HL-60 (cell line): ENCODE results near the gene NT5C.

Experiments used
- DNase-seq, 2 experiments: peaks; one replicate each; pipeline ENCODE4 v3.0.0-alpha.2; 2010 to 2020; ENCODE audit warnings: low read depth in 1 of 2, low spot score in 1 of 2
- H3K27ac ChIP-seq: fragments of 250-450 bp; sonication (Bioruptor Pico); replicated peaks from 2 replicates; pipeline ENCODE4 v1.5.1; 2020; ENCODE audit warnings: mild to moderate bottlenecking, moderate library complexity
- H3K27me3 ChIP-seq: fragments of 250-450 bp; sonication (Bioruptor Pico); 2 replicates; pipeline ENCODE4 v1.5.1; 2021; ENCODE audit warnings: mild to moderate bottlenecking, moderate library complexity; ENCODE audit not compliant: insufficient read depth, poor library complexity, severe bottlenecking
- H3K4me3 ChIP-seq: replicated peaks from 2 replicates; pipeline ENCODE4 v1.5.1; 2011; ENCODE audit warnings: mild to moderate bottlenecking, control low read depth, low read length; ENCODE audit not compliant: insufficient read depth
- GABPA ChIP-seq: IDR thresholded peaks from 2 replicates; pipeline ENCODE4 v1.6.1; 2012; ENCODE audit warnings: low read depth
- POLR2AphosphoS5 ChIP-seq: IDR thresholded peaks from 2 replicates; pipeline ENCODE4 v1.6.1; 2012; ENCODE audit warnings: low read depth
- SPI1 ChIP-seq: IDR thresholded peaks from 2 replicates; pipeline ENCODE4 v1.6.1; 2012; ENCODE audit warnings: low read depth, mild to moderate bottlenecking, borderline replicate concordance
- TF ChIP-seq, protein P1 (sequence below): IDR thresholded peaks from 2 replicates; pipeline ENCODE4 v1.6.1; 2012; ENCODE audit warnings: low read depth; ENCODE audit not compliant: insufficient replicate concordance
- TF ChIP-seq, protein P2 (sequence below): IDR thresholded peaks from one replicate; pipeline ENCODE4 v1.5.1; 2011; ENCODE audit warnings: low read length, control low read depth, inconsistent platforms; ENCODE audit not compliant: insufficient read depth

NT5C gene

DNA sequence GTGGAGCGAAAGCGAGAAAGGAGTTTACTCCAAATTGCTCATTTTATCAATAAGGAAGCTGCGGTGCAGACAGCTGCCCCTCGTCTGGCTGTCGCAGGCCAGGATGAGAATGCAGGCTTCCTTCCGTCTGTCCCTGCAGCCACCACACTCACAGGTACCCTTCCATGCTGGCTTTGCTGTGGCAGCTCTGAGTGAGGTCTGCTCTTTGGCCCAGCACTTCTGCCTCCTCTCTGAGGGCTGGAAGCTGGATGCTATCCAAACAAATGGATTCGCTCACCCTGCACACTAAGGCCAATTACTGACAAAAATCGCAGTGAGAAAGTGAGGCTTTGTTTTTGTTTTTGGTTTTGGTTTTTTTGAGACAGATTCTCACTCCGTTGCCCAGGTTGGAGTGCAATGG lies 14.8 kb downstream of the NT5C start:
- Histone ChIP-seq H3K4me3 (no peak overlapping the region), H3K27me3 (no peaks in the 10 kb centered on the region), H3K27ac (no peak overlapping the region)
- DNase-seq: peak in 1 of 2 experiments; percentile 76
- peak; percentile 74 for TF ChIP-seq POLR2AphosphoS5
- TF ChIP-seq SPI1: peak; percentile 24; the same call in 1 of the 2 replicates
- TF ChIP-seq GABPA: no peak
- TF ChIP-seq, protein P1, sequence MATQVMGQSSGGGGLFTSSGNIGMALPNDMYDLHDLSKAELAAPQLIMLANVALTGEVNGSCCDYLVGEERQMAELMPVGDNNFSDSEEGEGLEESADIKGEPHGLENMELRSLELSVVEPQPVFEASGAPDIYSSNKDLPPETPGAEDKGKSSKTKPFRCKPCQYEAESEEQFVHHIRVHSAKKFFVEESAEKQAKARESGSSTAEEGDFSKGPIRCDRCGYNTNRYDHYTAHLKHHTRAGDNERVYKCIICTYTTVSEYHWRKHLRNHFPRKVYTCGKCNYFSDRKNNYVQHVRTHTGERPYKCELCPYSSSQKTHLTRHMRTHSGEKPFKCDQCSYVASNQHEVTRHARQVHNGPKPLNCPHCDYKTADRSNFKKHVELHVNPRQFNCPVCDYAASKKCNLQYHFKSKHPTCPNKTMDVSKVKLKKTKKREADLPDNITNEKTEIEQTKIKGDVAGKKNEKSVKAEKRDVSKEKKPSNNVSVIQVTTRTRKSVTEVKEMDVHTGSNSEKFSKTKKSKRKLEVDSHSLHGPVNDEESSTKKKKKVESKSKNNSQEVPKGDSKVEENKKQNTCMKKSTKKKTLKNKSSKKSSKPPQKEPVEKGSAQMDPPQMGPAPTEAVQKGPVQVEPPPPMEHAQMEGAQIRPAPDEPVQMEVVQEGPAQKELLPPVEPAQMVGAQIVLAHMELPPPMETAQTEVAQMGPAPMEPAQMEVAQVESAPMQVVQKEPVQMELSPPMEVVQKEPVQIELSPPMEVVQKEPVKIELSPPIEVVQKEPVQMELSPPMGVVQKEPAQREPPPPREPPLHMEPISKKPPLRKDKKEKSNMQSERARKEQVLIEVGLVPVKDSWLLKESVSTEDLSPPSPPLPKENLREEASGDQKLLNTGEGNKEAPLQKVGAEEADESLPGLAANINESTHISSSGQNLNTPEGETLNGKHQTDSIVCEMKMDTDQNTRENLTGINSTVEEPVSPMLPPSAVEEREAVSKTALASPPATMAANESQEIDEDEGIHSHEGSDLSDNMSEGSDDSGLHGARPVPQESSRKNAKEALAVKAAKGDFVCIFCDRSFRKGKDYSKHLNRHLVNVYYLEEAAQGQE: no peak
- TF ChIP-seq, protein P2, sequence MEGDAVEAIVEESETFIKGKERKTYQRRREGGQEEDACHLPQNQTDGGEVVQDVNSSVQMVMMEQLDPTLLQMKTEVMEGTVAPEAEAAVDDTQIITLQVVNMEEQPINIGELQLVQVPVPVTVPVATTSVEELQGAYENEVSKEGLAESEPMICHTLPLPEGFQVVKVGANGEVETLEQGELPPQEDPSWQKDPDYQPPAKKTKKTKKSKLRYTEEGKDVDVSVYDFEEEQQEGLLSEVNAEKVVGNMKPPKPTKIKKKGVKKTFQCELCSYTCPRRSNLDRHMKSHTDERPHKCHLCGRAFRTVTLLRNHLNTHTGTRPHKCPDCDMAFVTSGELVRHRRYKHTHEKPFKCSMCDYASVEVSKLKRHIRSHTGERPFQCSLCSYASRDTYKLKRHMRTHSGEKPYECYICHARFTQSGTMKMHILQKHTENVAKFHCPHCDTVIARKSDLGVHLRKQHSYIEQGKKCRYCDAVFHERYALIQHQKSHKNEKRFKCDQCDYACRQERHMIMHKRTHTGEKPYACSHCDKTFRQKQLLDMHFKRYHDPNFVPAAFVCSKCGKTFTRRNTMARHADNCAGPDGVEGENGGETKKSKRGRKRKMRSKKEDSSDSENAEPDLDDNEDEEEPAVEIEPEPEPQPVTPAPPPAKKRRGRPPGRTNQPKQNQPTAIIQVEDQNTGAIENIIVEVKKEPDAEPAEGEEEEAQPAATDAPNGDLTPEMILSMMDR: no peak

DNA sequence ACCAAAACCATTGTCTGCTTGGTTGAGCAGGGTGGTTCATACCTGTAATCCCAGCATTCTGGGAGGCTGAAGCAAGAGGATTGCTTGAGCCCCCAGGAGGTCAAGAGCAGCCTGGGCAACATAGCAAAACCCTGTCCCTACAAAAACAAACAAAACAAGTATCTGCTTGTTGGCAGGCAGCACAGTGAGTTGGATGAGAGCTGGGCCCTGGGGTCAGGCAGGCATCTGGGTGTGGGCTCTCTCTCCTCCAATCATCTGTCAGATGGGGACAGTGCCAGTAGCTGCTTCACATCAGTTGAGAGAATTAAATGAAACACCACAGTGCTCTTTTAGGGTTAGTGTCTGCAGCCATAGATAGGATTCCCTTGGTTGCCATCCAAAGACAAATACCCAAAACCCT lies 16.0 kb downstream of the NT5C start:
- TF ChIP-seq, protein P1: no peak
- TF ChIP-seq SPI1: no peak
- no peak for TF ChIP-seq GABPA
- TF ChIP-seq POLR2AphosphoS5: no peak
- TF ChIP-seq, protein P2: no peak
- Histone ChIP-seq H3K27ac (no peak overlapping the region), H3K27me3 (no peaks in the 10 kb centered on the region), H3K4me3 (no peak overlapping the region)
- no peak for DNase-seq

- Histone ChIP-seq H3K27me3 (no peaks in the 10 kb centered on the region), H3K4me3 (peak overlapping the region; percentile 43), H3K27ac (peak overlapping the region; percentile 63)
- DNase-seq: no peak
- TF ChIP-seq GABPA (no peak), POLR2AphosphoS5 (no peak), SPI1 (no peak)
- TF ChIP-seq, protein P2: no peak
- TF ChIP-seq, protein P1: no peak
These were observed 16.8 kb downstream of the NT5C start for GRCh38 chr17:75114552-75115314.
